Ascending aorta (tissue), 2 donors: ENCODE measurements around the gene RGMA. TPM values are rescaled to one million over a fixed set of nuclear protein-coding genes. Genes with fewer than 3 reads are reported as not detected.
A peak's percentile ranks its signal among the peaks of the same experiment; 100 is the strongest.

Experiments
- DNase-seq, 2 donors: peaks; one replicate each; pipeline ENCODE4 v3.0.0-alpha.2; 2019; ENCODE audit warnings: low spot score in 2 of 2
- H3K27ac ChIP-seq, 2 donors: fragments of 200-600 bp; sonication (generic); one replicate each; pipeline ENCODE4 v1.5.1; 2016 to 2017; ENCODE audit warnings: mild to moderate bottlenecking in 1 of 2
- H3K27me3 ChIP-seq: fragments of 200-600 bp; sonication (generic); one replicate; pipeline ENCODE4 v1.5.1; 2017
- H3K36me3 ChIP-seq, 2 donors: fragments of 200-600 bp; sonication (generic); one replicate each; pipeline ENCODE4 v1.5.1; 2016
- H3K4me1 ChIP-seq, 2 donors: fragments of 200-600 bp; sonication (generic); one replicate each; pipeline ENCODE4 v1.5.1; 2016 to 2017; ENCODE audit warnings: mild to moderate bottlenecking in 1 of 2
- H3K4me3 ChIP-seq, 2 donors: fragments of 200-600 bp; sonication (generic); one replicate each; pipeline ENCODE4 v1.5.1; 2016 to 2017; ENCODE audit warnings: mild to moderate bottlenecking in 1 of 2
- H3K9me3 ChIP-seq, 2 donors: fragments of 200-600 bp; sonication (generic); one replicate each; pipeline ENCODE4 v1.5.1; 2016
- CTCF ChIP-seq, 3 experiments: fragments of 200-600 bp in 2 of 3; fragments of 450-650 bp in 1 of 3; sonication (generic) in 2 of 3; IDR thresholded peaks; one replicate each; pipeline ENCODE4 v1.5.1; 2016 to 2019; ENCODE audit warnings: antibody characterized with exemption in 3 of 3, mild to moderate bottlenecking in 1 of 3, moderate library complexity in 1 of 3
- intact Hi-C: fragments of 100-400 bp; cut with DNase I; formaldehyde crosslinking; loops from one replicate; pipeline ENCODE4 v1.15.1; 2023
- total RNA-seq: library from RNA; depleted of rRNA; stranded (reverse); fragments of >200 nt; gene quantifications from one replicate; pipeline ENCODE4 v1.1.0, GENCODE V29; 2016

Gene RGMA
- total RNA-seq, 1 donor from 2014 or later = 76.7 TPM

GRCh38 chr15:93093765-93094164 is 4.8 kb upstream of the RGMA start:
- no peak for DNase-seq
- intact Hi-C loops = loop anchor here (5.0 kb wide), 1 partner anchor 229 kb away; no protein-coding TSS in a partner anchor
- Histone ChIP-seq H3K27ac (no peak overlapping the region), H3K4me3 (no peak overlapping the region), H3K36me3 (no peaks in the 10 kb centered on the region), H3K9me3 (no peaks in the 10 kb centered on the region), H3K4me1 (no peaks in the 10 kb centered on the region), H3K27me3 (no peaks in the 10 kb centered on the region)
- TF ChIP-seq CTCF (IDR thresholded peaks at IDR 0.05) = no peak

GRCh38 chr15:93091465-93091864 is 2.5 kb upstream of the RGMA start:
- no peak overlapping the region for H3K4me3 ChIP-seq
- intact Hi-C loops = loop anchor here (5.0 kb wide), 1 partner anchor 231 kb away; no protein-coding TSS in a partner anchor
- H3K27ac ChIP-seq = no peak overlapping the region
- no peaks in the 10 kb centered on the region for H3K36me3 ChIP-seq
- TF ChIP-seq CTCF (IDR thresholded peaks at IDR 0.05) = no peak
- H3K27me3 ChIP-seq = peaks cover 2% of the 10 kb centered on the region
- peaks cover 0 to 8% of the 10 kb centered on the region in 2 donors for H3K4me1 ChIP-seq
- H3K9me3 ChIP-seq = no peaks in the 10 kb centered on the region
- no peak for DNase-seq

GRCh38 chr15:93089727-93090305 is 805 bp upstream of the RGMA start:
- Histone ChIP-seq H3K4me3 (peak overlapping the region in 1 of 2 donors; percentile 79), H3K9me3 (no peaks in the 10 kb centered on the region), H3K27ac (no peak overlapping the region), H3K36me3 (no peaks in the 10 kb centered on the region), H3K4me1 (peaks cover 0 to 8% of the 10 kb centered on the region in 2 donors), H3K27me3 (peaks cover 8% of the 10 kb centered on the region)
- TF ChIP-seq CTCF (IDR thresholded peaks at IDR 0.05) = no peak
- DNase-seq = no peak
- intact Hi-C loops = loop anchor here (2.0 to 5.0 kb wide), 2 partner anchors 59 to 232 kb away; no protein-coding TSS in a partner anchor

GRCh38 chr15:93088200-93088980 is 621 bp downstream of the RGMA start:
- Histone ChIP-seq H3K4me1 (peaks cover 0 to 8% of the 10 kb centered on the region in 2 donors), H3K27me3 (peaks cover 8% of the 10 kb centered on the region), H3K36me3 (no peaks in the 10 kb centered on the region), H3K27ac (peak overlapping the region; percentile 16 to 46), H3K4me3 (peak overlapping the region; percentile 60 to 79), H3K9me3 (no peaks in the 10 kb centered on the region)
- intact Hi-C loops = loop anchor here (2.0 kb wide), 1 partner anchor 58 kb away; no protein-coding TSS in a partner anchor
- DNase-seq = no peak
- no peak for TF ChIP-seq CTCF (IDR thresholded peaks at IDR 0.05)

- DNase-seq = peak in 1 of 2 donors; percentile 85
- peak; percentile 75 to 91 (median 91) for TF ChIP-seq CTCF (IDR thresholded peaks at IDR 0.05)
- peak overlapping the region; percentile 60 to 79 for H3K4me3 ChIP-seq
- intact Hi-C loops = loop anchor here (2.0 kb wide), 2 partner anchors 57 to 1033 kb away; no protein-coding TSS in a partner anchor
- no peaks in the 10 kb centered on the region for H3K9me3 ChIP-seq
- no peaks in the 10 kb centered on the region for H3K36me3 ChIP-seq
- H3K4me1 ChIP-seq = peaks cover 0 to 8% of the 10 kb centered on the region in 2 donors
- H3K27ac ChIP-seq = no peak overlapping the region
- peaks cover 8% of the 10 kb centered on the region for H3K27me3 ChIP-seq
Observed at GRCh38 chr15:93087825-93088199, 1.2 kb downstream of the RGMA start.
